NOMO-1 treated with dmso at 0.1 percent for 144 hours (cell line): ENCODE data around the gene SOX30.

Experiments used
- DNase-seq: peaks from one replicate; lab custom pipeline; 2025; ENCODE audit not compliant: unreplicated experiment; lab: John Stamatoyannopoulos, UW

The SOX30 gene

GRCh38 chr5:157610990-157611389 is 41.2 kb downstream of the SOX30 start:
- no peak for DNase-seq

- DNase-seq: no peak
Measured at GRCh38 chr5:157608972-157609565, 43.2 kb downstream of the SOX30 start.

- no peak for DNase-seq
Measured at GRCh38 chr5:157607371-157608161, 44.7 kb downstream of the SOX30 start.

- no peak for DNase-seq
Measured at GRCh38 chr5:157606046-157606445, 46.2 kb downstream of the SOX30 start.

- DNase-seq: no peak
Measured at GRCh38 chr5:157603333-157604190, 48.7 kb downstream of the SOX30 start.

GRCh38 chr5:157602505-157602904 is 49.7 kb downstream of the SOX30 start:
- no peak for DNase-seq

GRCh38 chr5:157600252-157600651 is 52.0 kb downstream of the SOX30 start:
- DNase-seq: no peak

- no peak for DNase-seq
Measured at GRCh38 chr5:157599565-157599964, 52.7 kb downstream of the SOX30 start.

GRCh38 chr5:157598350-157598936 is 53.8 kb downstream of the SOX30 start:
- no peak for DNase-seq

GRCh38 chr5:157597277-157597676 is 55.0 kb downstream of the SOX30 start:
- DNase-seq: no peak

GRCh38 chr5:157596487-157596886 is 55.8 kb downstream of the SOX30 start:
- DNase-seq: no peak

GRCh38 chr5:157594675-157595459 is 57.4 kb downstream of the SOX30 start:
- no peak for DNase-seq

GRCh38 chr5:157594257-157594656 is 58.0 kb downstream of the SOX30 start:
- no peak for DNase-seq

- DNase-seq: no peak
Measured at GRCh38 chr5:157593052-157593757, 59.0 kb downstream of the SOX30 start.

- no peak for DNase-seq
Measured at GRCh38 chr5:157592594-157592993, 59.6 kb downstream of the SOX30 start.

- DNase-seq: no peak
Measured at GRCh38 chr5:157590478-157590877, 61.8 kb downstream of the SOX30 start.

GRCh38 chr5:157584628-157585027 is 67.6 kb downstream of the SOX30 start:
- DNase-seq: no peak

GRCh38 chr5:157582731-157583620 is 69.3 kb downstream of the SOX30 start:
- no peak for DNase-seq

- peak; percentile 28 for DNase-seq
Measured at GRCh38 chr5:157581901-157582300, 70.3 kb downstream of the SOX30 start.
